Stimulated activated naive B cell treated with anti-CD40 and anti-IgM and Interleukin-4, amounts not matched to agents 10 μg/mL and 1 μg/mL and 100 μg/mL, for 72 hours (primary cell): ENCODE results near the gene BCL11A.

ENCODE experiments used
- ATAC-seq, 2 donors: fragments of 150-1000 bp; cut with Tn5 transposase; replicated peaks; 2 replicates each; pipeline ENCODE4 v1.10.0; 2021; ENCODE audit warnings: moderate library complexity in 1 of 2
- DNase-seq: peaks from one replicate; pipeline ENCODE4 v3.0.0; 2021
- H3K27ac Mint-ChIP-seq: one replicate; pipeline ENCODE4 v1.8.0; 2022; ENCODE audit warnings: mild to moderate bottlenecking, mixed read lengths
- H3K27me3 Mint-ChIP-seq, 2 donors: one replicate each; pipeline ENCODE4 v1.8.0; 2022; ENCODE audit warnings: mixed read lengths in 2 of 2
- H3K36me3 Mint-ChIP-seq, 2 donors: one replicate each; pipeline ENCODE4 v1.8.0; 2022; ENCODE audit warnings: mixed read lengths in 2 of 2, mild to moderate bottlenecking in 1 of 2
- H3K4me1 Mint-ChIP-seq, 2 donors: one replicate each; pipeline ENCODE4 v1.8.0; 2022; ENCODE audit warnings: mixed read lengths in 2 of 2, mild to moderate bottlenecking in 1 of 2
- H3K4me3 Mint-ChIP-seq, 2 donors: one replicate each; pipeline ENCODE4 v1.8.0; 2022; ENCODE audit warnings: mild to moderate bottlenecking in 2 of 2, mixed read lengths in 2 of 2, moderate library complexity in 1 of 2
- H3K9me3 Mint-ChIP-seq, 2 donors: one replicate each; pipeline ENCODE4 v1.8.0; 2022; ENCODE audit warnings: mixed read lengths in 2 of 2, mild to moderate bottlenecking in 1 of 2

Gene BCL11A

DNA sequence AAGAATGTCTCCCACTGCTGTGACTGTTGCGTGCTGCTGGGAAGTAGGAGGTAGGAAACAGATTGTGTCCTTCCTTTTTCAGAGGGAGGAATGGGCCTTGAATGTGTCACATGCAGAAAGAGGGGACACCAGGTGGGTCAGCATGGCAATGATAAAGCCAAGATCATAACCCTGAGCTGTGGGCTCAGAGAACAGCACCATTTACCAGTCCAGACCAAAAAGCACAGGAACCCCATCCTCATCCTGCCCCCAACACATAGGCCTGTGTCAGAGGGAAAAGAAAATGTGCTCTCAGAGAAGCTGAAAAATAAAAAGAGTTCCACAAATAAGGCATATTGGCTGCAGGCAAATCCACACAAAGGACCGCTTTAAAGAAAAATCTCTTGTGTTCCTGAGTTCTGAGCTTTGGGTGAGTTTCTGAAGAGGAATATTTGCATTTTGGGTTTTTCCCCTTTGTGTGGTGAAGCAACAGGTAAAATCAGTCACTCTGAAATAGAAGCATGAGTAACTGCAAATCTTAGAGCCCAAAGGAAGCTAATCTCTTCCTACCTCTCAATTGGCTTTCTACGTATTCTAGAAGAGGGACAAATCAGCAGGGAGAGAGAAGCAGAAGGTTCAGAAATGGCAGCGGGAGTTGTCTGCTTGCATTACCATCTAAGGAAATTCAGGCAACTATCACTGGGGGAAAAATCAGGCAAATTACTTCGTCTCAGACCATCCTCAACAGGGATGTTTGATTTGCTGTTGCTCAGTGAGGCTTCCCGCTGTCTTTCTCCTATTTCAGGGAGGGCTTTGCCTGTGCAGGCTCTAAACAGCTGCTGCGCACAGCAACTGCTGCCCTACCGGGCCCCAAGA is 106.8 kb downstream of the BCL11A start:
- Mint-ChIP-seq H3K4me1 (peaks cover 48 to 85% of the 10 kb centered on the region in 2 donors), H3K27ac (peak overlapping the region; percentile 95), H3K4me3 (peak overlapping the region; percentile 58 to 70), H3K9me3 (no peaks in the 10 kb centered on the region), H3K36me3 (peaks cover 0 to 3% of the 10 kb centered on the region in 2 donors), H3K27me3 (no peaks in the 10 kb centered on the region)
- ATAC-seq (peak; percentile 87 to 88), DNase-seq (no peak)

DNA sequence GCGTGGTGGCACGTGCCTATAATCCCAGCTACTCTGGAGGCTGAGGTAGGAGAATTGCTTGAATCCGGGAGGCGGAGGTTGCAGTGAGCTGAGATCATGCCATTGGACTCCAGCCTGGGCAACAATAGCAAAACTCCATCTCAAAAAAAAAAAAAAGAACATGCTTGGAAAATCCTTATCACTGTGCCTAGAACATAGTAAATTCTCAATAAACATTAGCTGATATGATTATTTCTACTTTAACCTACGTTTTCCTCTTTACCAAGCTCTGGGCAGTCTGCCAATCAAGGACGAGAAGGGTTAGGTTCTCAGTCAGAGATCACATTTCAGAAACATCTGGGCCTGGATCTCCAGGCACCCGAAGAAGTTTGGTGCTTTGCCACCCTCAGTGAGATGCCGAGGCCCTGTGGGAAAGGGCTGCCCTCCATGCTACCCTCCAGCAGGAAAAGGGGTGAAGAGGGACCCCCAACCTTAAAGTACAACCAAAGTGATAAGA is 107.7 kb downstream of the BCL11A start:
- peaks cover 0 to 3% of the 10 kb centered on the region in 2 donors for H3K36me3 Mint-ChIP-seq
- no peak overlapping the region for H3K4me3 Mint-ChIP-seq
- H3K4me1 Mint-ChIP-seq = peaks cover 50 to 86% of the 10 kb centered on the region in 2 donors
- H3K27me3 Mint-ChIP-seq = no peaks in the 10 kb centered on the region
- no peak for ATAC-seq
- DNase-seq = no peak
- no peaks in the 10 kb centered on the region for H3K9me3 Mint-ChIP-seq
- H3K27ac Mint-ChIP-seq = peak overlapping the region; percentile 95

DNA sequence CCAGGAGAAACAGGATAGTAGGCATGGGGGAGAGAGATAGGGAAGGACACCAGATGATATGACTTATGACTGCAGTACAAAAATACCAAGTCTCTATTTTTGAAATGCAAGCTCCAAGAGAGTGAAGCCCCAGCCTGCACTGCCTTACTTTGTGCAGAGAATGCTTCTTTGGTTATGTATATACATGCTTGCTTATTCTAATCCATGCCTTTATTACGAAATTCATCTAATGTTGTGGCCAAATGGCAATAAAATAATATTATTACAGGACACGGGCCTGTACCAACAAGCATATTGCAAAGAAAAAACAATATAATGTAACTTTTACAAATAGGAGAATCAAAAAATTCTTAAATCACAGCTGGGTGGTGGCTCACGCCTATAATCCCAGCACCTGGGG is 110.8 kb downstream of the BCL11A start:
- peaks cover 0 to 3% of the 10 kb centered on the region in 2 donors for H3K36me3 Mint-ChIP-seq
- no peaks in the 10 kb centered on the region for H3K27me3 Mint-ChIP-seq
- no peaks in the 10 kb centered on the region for H3K9me3 Mint-ChIP-seq
- peaks cover 61 to 95% of the 10 kb centered on the region in 2 donors for H3K4me1 Mint-ChIP-seq
- no peak overlapping the region for H3K4me3 Mint-ChIP-seq
- DNase-seq = no peak
- no peak for ATAC-seq
- no peak overlapping the region for H3K27ac Mint-ChIP-seq

DNA sequence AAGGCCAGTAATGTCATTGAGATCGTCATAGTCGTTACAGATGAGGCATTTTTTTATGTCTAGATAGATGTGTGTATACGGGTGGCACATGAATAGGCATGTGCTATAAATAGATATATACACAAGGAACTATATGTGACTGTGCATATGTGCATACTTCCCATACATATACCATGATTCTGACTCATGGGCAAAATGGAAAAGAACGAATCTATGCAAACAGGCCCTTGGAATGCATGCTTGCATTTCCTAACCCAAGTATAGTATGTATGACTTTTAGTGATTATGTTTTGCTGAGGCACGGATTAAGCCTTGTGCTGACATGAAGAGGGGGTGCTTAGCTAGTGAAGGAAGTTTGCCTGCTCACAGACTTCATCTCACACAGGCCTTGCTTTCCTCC is 111.7 kb downstream of the BCL11A start:
- ATAC-seq = no peak
- no peaks in the 10 kb centered on the region for H3K9me3 Mint-ChIP-seq
- peaks cover 0 to 3% of the 10 kb centered on the region in 2 donors for H3K36me3 Mint-ChIP-seq
- H3K27ac Mint-ChIP-seq = peak overlapping the region; percentile 65
- H3K4me1 Mint-ChIP-seq = peaks cover 60 to 95% of the 10 kb centered on the region in 2 donors
- H3K27me3 Mint-ChIP-seq = no peaks in the 10 kb centered on the region
- H3K4me3 Mint-ChIP-seq = no peak overlapping the region
- DNase-seq = no peak

DNA sequence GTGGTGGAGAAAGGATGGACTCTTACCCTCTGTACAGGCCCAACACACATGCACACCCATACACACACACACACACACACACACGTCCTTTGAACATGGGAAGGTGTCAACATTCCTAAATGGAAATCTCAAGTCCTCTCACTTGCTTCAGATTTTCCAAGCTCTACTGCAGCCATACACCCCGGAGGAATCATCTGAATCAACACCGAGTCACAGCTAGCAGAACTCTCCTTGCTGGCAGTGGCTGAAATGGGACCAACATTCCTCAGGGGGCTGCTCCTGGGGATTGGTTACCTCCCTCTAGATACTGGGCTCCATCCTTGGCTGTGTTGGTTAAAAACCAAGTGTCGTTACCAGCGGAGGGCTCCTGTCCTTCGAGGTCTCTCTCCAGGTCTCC is 112.7 kb downstream of the BCL11A start:
- no peak overlapping the region for H3K4me3 Mint-ChIP-seq
- ATAC-seq (no peak), DNase-seq (no peak)
- H3K27me3 Mint-ChIP-seq = no peaks in the 10 kb centered on the region
- peak overlapping the region; percentile 69 for H3K27ac Mint-ChIP-seq
- H3K36me3 Mint-ChIP-seq = peaks cover 0 to 3% of the 10 kb centered on the region in 2 donors
- no peaks in the 10 kb centered on the region for H3K9me3 Mint-ChIP-seq
- peaks cover 54 to 88% of the 10 kb centered on the region in 2 donors for H3K4me1 Mint-ChIP-seq

DNA sequence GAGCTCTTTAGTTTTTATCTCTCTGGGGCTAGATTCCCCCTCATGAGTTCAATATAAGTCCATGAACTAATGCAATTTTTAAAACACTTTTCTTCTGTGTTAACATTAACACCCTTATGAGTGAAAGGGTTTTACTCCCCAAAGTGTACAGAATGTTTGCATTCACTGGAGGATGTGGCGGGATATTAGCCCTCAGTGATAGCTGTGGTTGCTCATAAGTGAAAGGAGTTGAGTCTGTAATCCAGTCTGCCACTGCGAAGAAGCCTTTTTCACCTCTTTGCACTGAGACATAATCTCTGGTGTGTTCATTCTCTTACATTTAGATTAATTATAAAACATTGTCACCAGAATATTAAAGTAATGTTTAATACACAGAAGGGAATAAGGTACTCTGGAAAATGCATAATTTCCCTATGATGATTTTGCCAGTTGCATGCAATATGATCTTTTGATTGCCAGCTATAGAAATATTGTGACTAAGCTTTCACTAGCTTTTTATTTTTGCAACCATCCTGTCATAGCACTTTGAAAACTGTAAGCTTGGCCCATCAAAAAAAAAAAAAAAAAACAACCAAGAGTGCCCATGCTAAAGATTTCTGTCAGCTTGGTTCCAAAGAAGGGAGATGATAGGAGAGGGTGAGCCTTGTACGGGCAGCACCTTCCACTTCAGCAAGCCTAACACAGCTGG is 113.2 kb downstream of the BCL11A start:
- peaks cover 0 to 3% of the 10 kb centered on the region in 2 donors for H3K36me3 Mint-ChIP-seq
- H3K9me3 Mint-ChIP-seq = no peaks in the 10 kb centered on the region
- peak in 1 of 2 donors; percentile 20 for ATAC-seq

DNA sequence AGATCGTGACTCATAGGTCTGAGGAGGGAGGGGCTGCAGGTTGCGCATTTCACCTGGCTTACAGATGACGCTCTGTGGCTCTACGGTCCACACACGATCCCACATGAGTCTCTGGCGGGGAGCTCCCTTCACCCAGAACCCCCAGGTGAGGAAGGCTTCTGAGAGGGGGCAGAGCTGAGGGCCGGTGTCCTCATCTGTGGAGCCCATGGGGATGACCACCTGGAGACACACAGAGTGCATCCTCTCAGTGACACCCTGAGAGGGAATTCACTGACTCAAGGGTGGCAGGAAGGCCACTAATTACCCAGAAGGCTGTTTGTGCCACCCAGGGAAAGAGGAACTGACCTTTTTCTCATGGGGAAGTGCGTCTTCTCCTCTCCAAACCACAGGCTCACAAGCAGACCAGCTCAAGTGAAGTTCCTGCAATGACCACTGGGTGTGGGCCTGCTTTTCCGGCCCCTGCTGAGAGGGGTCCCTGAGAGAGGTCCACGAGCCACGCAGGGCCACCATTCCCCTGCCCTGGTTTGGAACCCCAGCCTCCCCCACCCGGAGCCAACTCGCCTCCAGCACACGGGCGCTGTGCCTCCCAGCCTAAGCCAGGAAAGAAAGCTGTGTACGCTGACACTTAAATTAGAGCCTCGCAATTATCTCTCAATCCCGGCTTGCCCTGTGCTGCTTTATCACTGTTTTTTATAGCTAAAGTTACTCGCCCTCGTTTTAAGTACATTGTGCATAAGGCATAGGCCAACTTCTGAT is 114.1 kb downstream of the BCL11A start:
- peak overlapping the region; percentile 96 for H3K27ac Mint-ChIP-seq
- peak overlapping the region; percentile 79 to 83 for H3K4me3 Mint-ChIP-seq
- peak; percentile 88 for DNase-seq

More for the DNA sequence above, 113.2 kb downstream of the BCL11A start:
- Mint-ChIP-seq H3K27me3 (no peaks in the 10 kb centered on the region), H3K4me1 (peaks cover 54 to 86% of the 10 kb centered on the region in 2 donors), H3K4me3 (peak overlapping the region; percentile 79 to 83), H3K27ac (peak overlapping the region; percentile 96)
- DNase-seq = no peak

DNA sequence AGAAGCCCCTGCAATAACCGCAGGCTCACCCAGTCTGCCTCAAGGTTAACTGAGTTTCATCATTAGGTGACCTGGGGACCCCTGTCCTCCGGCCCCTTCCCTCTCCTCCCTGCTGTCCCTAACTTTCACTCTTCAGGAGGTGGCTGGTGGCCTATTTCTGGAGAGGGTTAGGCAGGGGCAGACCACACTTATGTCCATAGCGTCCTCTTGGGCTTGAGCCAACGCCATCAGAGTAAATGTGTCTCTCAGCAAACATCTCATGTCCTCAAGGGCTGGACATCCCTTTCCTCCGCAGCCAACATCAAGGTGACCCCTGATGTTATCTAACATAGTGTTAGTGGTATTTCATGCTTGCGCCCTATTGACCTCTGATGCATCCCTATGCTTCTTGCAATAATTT is 114.8 kb downstream of the BCL11A start:
- Mint-ChIP-seq H3K4me1 (peaks cover 47 to 81% of the 10 kb centered on the region in 2 donors), H3K27ac (peak overlapping the region; percentile 96), H3K4me3 (no peak overlapping the region), H3K36me3 (no peaks in the 10 kb centered on the region), H3K27me3 (no peaks in the 10 kb centered on the region), H3K9me3 (no peaks in the 10 kb centered on the region)
- no peak for DNase-seq
- no peak for ATAC-seq

More for the DNA sequence above, 114.1 kb downstream of the BCL11A start:
- H3K4me1 Mint-ChIP-seq = peaks cover 53 to 82% of the 10 kb centered on the region in 2 donors
- ATAC-seq = peak; percentile 96 to 97
- H3K9me3 Mint-ChIP-seq = no peaks in the 10 kb centered on the region
- H3K27me3 Mint-ChIP-seq = no peaks in the 10 kb centered on the region
- peaks cover 0 to 3% of the 10 kb centered on the region in 2 donors for H3K36me3 Mint-ChIP-seq

DNA sequence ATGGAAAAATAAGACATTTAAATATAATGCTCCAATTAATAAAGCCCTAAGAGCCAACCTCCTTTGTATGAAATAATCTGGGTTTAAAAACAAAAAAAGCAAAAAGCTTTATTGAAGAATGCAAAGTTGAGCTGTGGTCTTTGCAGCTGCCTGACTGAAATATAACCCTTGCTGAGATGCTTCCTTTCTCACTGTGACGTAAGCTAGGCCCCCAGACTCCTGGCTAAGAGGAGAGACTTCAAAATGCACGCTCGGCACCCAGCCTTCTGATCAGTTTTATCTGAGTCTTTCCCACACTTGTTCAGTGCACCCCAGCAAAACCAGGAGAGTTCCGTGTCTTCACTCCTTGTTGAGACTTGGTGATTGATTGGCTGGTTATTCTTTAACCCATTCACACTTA is 115.3 kb downstream of the BCL11A start:
- peak overlapping the region; percentile 62 for H3K27ac Mint-ChIP-seq
- no peak overlapping the region for H3K4me3 Mint-ChIP-seq
- no peaks in the 10 kb centered on the region for H3K9me3 Mint-ChIP-seq
- DNase-seq = no peak
- no peak for ATAC-seq
- no peaks in the 10 kb centered on the region for H3K27me3 Mint-ChIP-seq
- no peaks in the 10 kb centered on the region for H3K36me3 Mint-ChIP-seq
- H3K4me1 Mint-ChIP-seq = peaks cover 52 to 82% of the 10 kb centered on the region in 2 donors

DNA sequence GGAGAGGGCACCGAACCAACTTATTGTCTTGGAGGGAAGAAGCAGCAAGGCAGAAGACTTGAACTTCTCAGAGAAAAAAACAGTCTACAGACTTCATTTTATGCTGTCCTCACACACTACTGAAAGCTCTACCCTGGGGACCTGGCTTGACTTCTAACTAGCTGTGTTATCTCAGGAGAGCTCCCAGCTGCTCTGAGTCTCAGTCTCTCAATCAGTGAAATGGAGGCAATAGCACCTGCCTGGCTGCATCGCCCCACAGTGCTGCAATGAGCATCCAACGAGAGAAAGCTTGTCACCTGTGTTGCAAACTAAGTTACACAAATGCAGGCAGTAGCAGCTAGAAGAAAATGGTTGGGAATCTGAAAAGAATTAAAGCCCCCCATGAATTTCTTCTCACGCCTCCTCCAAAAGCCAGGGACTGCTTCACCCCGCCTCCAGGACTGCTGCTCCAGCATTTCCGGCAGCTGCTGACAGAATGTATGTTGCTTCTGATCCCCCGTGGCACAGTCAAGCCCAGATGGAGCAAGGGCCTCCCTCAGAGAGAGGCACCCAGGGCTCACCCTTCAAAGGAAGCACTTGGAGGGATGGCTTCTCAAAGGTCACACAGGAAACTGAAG is 116.3 kb downstream of the BCL11A start:
- no peaks in the 10 kb centered on the region for H3K36me3 Mint-ChIP-seq
- no peak overlapping the region for H3K4me3 Mint-ChIP-seq
- ATAC-seq (no peak), DNase-seq (no peak)
- no peaks in the 10 kb centered on the region for H3K9me3 Mint-ChIP-seq
- no peaks in the 10 kb centered on the region for H3K27me3 Mint-ChIP-seq
- peak overlapping the region; percentile 25 for H3K27ac Mint-ChIP-seq
- peaks cover 56 to 84% of the 10 kb centered on the region in 2 donors for H3K4me1 Mint-ChIP-seq

DNA sequence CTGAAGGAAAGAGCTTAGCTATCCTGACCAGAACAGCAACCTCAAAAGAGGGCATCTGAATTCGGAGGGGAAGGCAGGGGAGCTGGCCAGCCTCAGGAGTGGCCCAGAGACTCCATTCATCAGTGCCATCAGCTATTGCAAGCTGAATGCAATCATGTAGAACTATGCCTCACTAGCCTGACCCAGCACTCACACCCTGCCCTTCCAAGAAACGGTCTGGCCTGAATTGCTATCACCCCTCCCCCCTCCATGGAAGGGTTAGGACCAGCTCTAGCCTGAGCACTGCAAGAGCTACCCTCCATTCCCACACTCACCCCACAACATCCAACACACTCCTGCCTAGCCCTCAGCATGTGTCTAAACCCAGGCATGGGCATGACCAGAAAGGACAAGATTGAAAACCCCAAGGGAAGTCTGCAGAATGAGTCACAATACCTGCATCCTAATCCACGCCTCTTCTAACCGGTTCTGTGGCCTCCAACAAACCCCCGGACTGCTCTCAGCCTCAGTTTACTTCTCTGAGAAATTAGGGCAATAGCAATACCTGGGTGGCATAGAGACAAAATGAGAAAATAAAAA is 120.3 kb downstream of the BCL11A start:
- Mint-ChIP-seq H3K27me3 (no peaks in the 10 kb centered on the region), H3K4me3 (no peak overlapping the region), H3K27ac (no peak overlapping the region), H3K9me3 (no peaks in the 10 kb centered on the region), H3K4me1 (peaks cover 29 to 44% of the 10 kb centered on the region in 2 donors), H3K36me3 (peaks cover 0 to 4% of the 10 kb centered on the region in 2 donors)
- ATAC-seq (peak; percentile 44 to 66), DNase-seq (no peak)

DNA sequence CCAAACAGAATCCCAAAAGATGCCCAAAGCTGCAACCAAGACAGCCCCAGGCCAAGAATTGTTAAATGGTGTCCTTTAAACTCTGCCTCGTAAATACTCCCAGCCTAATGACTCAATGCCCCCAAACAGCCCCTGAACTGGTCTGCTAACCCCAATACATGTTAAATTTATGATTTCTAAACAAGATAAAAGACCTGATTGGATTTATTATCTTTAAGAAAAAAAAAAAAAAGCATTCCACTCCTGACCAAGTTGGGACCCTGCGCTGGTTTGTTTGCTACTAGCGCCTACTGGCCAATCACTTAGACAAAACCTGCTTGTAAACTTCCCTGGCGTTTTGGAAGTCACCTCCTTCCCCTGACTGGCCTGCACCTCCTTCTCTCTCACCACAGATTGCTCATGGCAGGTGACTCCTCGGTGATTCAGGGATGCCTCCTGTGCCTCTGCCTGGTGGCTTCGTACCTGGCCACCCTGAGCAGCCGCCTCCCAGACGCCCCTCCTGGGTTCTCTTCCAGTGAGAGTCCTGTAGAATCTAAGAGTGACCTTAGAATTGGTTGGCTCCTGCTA is 121.3 kb downstream of the BCL11A start:
- Mint-ChIP-seq H3K4me1 (peaks cover 22 to 34% of the 10 kb centered on the region in 2 donors), H3K27ac (no peak overlapping the region), H3K9me3 (no peaks in the 10 kb centered on the region), H3K4me3 (no peak overlapping the region), H3K27me3 (no peaks in the 10 kb centered on the region), H3K36me3 (peaks cover 0 to 4% of the 10 kb centered on the region in 2 donors)
- ATAC-seq (no peak), DNase-seq (no peak)

DNA sequence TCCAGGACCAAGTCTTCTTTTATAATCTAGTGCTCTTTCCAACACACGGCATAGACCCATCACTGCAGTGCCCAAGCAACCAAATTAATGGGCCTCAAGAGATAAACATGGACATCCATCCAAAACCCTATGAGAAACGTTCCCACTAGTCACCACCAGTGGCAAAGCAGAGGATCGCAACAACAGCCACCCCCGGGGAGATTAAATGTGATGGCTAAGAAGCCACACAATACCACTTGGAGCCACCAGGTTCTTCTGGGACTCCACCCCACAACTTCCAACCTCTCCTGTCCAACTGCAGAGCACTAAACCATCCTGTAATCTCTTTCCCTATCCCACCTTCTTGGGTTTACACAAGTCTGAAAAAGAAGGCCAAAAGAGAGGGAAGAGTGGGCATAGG is 123.8 kb downstream of the BCL11A start:
- Mint-ChIP-seq H3K36me3 (peaks cover 0 to 4% of the 10 kb centered on the region in 2 donors), H3K27me3 (no peaks in the 10 kb centered on the region), H3K4me3 (no peak overlapping the region), H3K4me1 (peaks cover 16 to 20% of the 10 kb centered on the region in 2 donors), H3K9me3 (no peaks in the 10 kb centered on the region), H3K27ac (peak overlapping the region; percentile 60)
- DNase-seq = no peak
- no peak for ATAC-seq
